ENCODE measurements around the gene HOXA5.

The HOXA5 gene

GRCh38 chr7:27115221-27116026 lies 28.1 kb downstream of the HOXA5 start:
- H3K27ac ChIP-seq: peak overlapping the region in 6 of 21 experiments; percentile 16 to 66 (median 46)
- peak overlapping the region in 1 of 7 experiments; percentile 2 for H3K4me3 ChIP-seq

- Histone ChIP-seq H3K4me3 (no peak overlapping the region), H3K27ac (peak overlapping the region in 1 of 21 experiments; percentile 58)
Observed at GRCh38 chr7:27114881-27115220, 28.6 kb downstream of the HOXA5 start.

GRCh38 chr7:27113991-27114769 lies 29.3 kb downstream of the HOXA5 start:
- Histone ChIP-seq H3K4me3 (peak overlapping the region; percentile 21 to 47 (median 38)), H3K27ac (peak overlapping the region in 17 of 21 experiments; percentile 37 to 88 (median 77))

- peak overlapping the region; percentile 21 to 47 (median 38) for H3K4me3 ChIP-seq
- peak overlapping the region in 18 of 21 experiments; percentile 37 to 88 (median 78) for H3K27ac ChIP-seq
Observed at GRCh38 chr7:27112955-27113949, 30.2 kb downstream of the HOXA5 start.

GRCh38 chr7:27112361-27112760 lies 31.1 kb downstream of the HOXA5 start:
- Histone ChIP-seq H3K4me3 (peak overlapping the region in 1 of 7 experiments; percentile 46), H3K27ac (peak overlapping the region in 1 of 21 experiments; percentile 83)

- Histone ChIP-seq H3K27ac (peak overlapping the region in 4 of 21 experiments; percentile 15 to 58 (median 33)), H3K4me3 (no peak overlapping the region)
Observed at GRCh38 chr7:27111751-27112277, 31.7 kb downstream of the HOXA5 start.

- Histone ChIP-seq H3K27ac (peak overlapping the region in 6 of 21 experiments; percentile 13 to 67 (median 46)), H3K4me3 (peak overlapping the region in 2 of 7 experiments; percentile 24 to 28)
Observed at GRCh38 chr7:27111042-27111750, 32.3 kb downstream of the HOXA5 start.

- peak overlapping the region in 5 of 7 experiments; percentile 3 to 28 (median 10) for H3K4me3 ChIP-seq
- peak overlapping the region in 8 of 21 experiments; percentile 13 to 67 (median 50) for H3K27ac ChIP-seq
Observed at GRCh38 chr7:27110186-27111031, 33.1 kb downstream of the HOXA5 start.

- Histone ChIP-seq H3K27ac (peak overlapping the region in 2 of 21 experiments; percentile 50 to 66), H3K4me3 (no peak overlapping the region)
Observed at GRCh38 chr7:27109466-27110185, 33.9 kb downstream of the HOXA5 start.

- H3K4me3 ChIP-seq: peak overlapping the region in 3 of 7 experiments; percentile 6 to 15 (median 13)
Observed at GRCh38 chr7:27108390-27109127, 34.9 kb downstream of the HOXA5 start.

GRCh38 chr7:27107391-27108381 lies 35.8 kb downstream of the HOXA5 start:
- peak overlapping the region in 11 of 21 experiments; percentile 5 to 74 (median 54) for H3K27ac ChIP-seq
- peak overlapping the region in 3 of 7 experiments; percentile 6 to 15 (median 13) for H3K4me3 ChIP-seq

More at GRCh38 chr7:27108390-27109127, 34.9 kb downstream of the HOXA5 start:
- H3K27ac ChIP-seq: peak overlapping the region in 11 of 21 experiments; percentile 5 to 74 (median 54)

- Histone ChIP-seq H3K4me3 (peak overlapping the region in 2 of 7 experiments; percentile 9 to 29), H3K27ac (peak overlapping the region in 5 of 21 experiments; percentile 8 to 74 (median 28))
Observed at GRCh38 chr7:27106901-27107240, 36.6 kb downstream of the HOXA5 start.

GRCh38 chr7:27106181-27106900 lies 37.1 kb downstream of the HOXA5 start:
- peak overlapping the region in 6 of 21 experiments; percentile 8 to 74 (median 20) for H3K27ac ChIP-seq
- peak overlapping the region in 2 of 7 experiments; percentile 9 to 29 for H3K4me3 ChIP-seq
